T-cell (primary cell): ENCODE results near the gene ANO1. TPM values are rescaled to one million over a fixed set of nuclear protein-coding genes. Genes with fewer than 3 reads are reported as not detected.

Source experiments
- ATAC-seq, 4 experiments: fragments of 200-7000 bp in 3 of 4; fragments of 150-1000 bp in 1 of 4; cut with Tn5 transposase; replicated peaks in 1 of 4; 1 replicate in 3 of 4; 2 replicates in 1 of 4; pipeline ENCODE4 v1.10.0; 2021; ENCODE audit warnings: moderate library complexity in 3 of 4, mild to moderate bottlenecking in 2 of 4, moderate number of reproducible peaks in 1 of 4
- CTCF ChIA-PET, 2 donors: fragments of 300-600 bp; sonication (Branson Sonifier 250); formaldehyde crosslinking; loops; one replicate each; lab custom pipeline; 2022; ENCODE audit warnings: antibody characterized with exemption in 2 of 2; lab: Charles Lee
- POLR2A ChIA-PET, 2 donors: fragments of 300-600 bp; sonication (Branson Sonifier 250); formaldehyde crosslinking; loops; one replicate each; lab custom pipeline; 2022; ENCODE audit warnings: antibody characterized with exemption in 2 of 2; lab: Charles Lee
- DNase-seq, 35 experiments: peaks; one replicate each; pipeline versions ENCODE4 v3.0.0 to v3.0.0-alpha.2; 2013 to 2023
- H3K27ac ChIP-seq: one replicate; pipeline ENCODE4 v1.5.1; 2013; ENCODE audit warnings: low read length
- H3K27me3 ChIP-seq, 2 experiments: replicated peaks in 1 of 2; 1 replicate in 1 of 2; 2 replicates in 1 of 2; pipeline versions ENCODE4 v1.6.1 to v1.7.0; 2013; ENCODE audit warnings: low read length in 1 of 2, mixed read lengths in 1 of 2; ENCODE audit not compliant: control insufficient read depth in 2 of 2, insufficient read depth in 2 of 2; ENCODE audit errors: extremely low read depth in 1 of 2
- H3K36me3 ChIP-seq, 2 donors: 1 replicate in 1 of 2; 2 replicates in 1 of 2; pipeline versions ENCODE4 v1.6.1 to v1.7.0; 2013; ENCODE audit warnings: low read length in 1 of 2; ENCODE audit not compliant: control insufficient read depth in 2 of 2, insufficient read depth in 1 of 2; ENCODE audit errors: extremely low read depth in 1 of 2
- H3K4me1 ChIP-seq, 2 experiments: 1 replicate in 1 of 2; 2 replicates in 1 of 2; pipeline versions ENCODE4 v1.6.1 to v1.7.0; 2013; ENCODE audit warnings: low read length in 2 of 2, mixed read lengths in 1 of 2; ENCODE audit not compliant: insufficient read depth in 2 of 2, control insufficient read depth in 1 of 2; ENCODE audit errors: extremely low read depth in 1 of 2
- H3K4me3 ChIP-seq, 2 donors: 1 replicate in 1 of 2; 2 replicates in 1 of 2; pipeline versions ENCODE4 v1.5.1 to v1.7.0; 2013; ENCODE audit warnings: mild to moderate bottlenecking in 2 of 2, low read length in 1 of 2, moderate library complexity in 1 of 2; ENCODE audit not compliant: control insufficient read depth in 1 of 2; ENCODE audit errors: extremely low read depth in 1 of 2
- H3K9me3 ChIP-seq: 2 replicates; pipeline ENCODE4 v1.7.0; 2013
- H3K27ac Mint-ChIP-seq, 2 donors: one replicate each; pipeline ENCODE4 v1.8.0; 2020 to 2021; ENCODE audit warnings: mild to moderate bottlenecking in 2 of 2, mixed read lengths in 2 of 2
- H3K27me3 Mint-ChIP-seq, 2 donors: one replicate each; pipeline ENCODE4 v1.8.0; 2021 to 2022; ENCODE audit warnings: mixed read lengths in 2 of 2
- H3K36me3 Mint-ChIP-seq: one replicate; pipeline ENCODE4 v1.8.0; 2021; ENCODE audit warnings: mixed read lengths
- H3K4me1 Mint-ChIP-seq, 3 donors: one replicate each; pipeline ENCODE4 v1.8.0; 2020 to 2022; ENCODE audit warnings: mixed read lengths in 3 of 3, mild to moderate bottlenecking in 1 of 3
- H3K4me3 Mint-ChIP-seq, 3 donors: one replicate each; pipeline ENCODE4 v1.8.0; 2020 to 2022; ENCODE audit warnings: mild to moderate bottlenecking in 3 of 3, mixed read lengths in 3 of 3, moderate library complexity in 3 of 3
- H3K9me3 Mint-ChIP-seq, 3 donors: one replicate each; pipeline ENCODE4 v1.8.0; 2020 to 2022; ENCODE audit warnings: mixed read lengths in 3 of 3
- WGBS: methylation state at CpG from one replicate; pipeline ENCODE4 v1.1.5; 2013; ENCODE audit warnings: missing lambda C conversion rate; ENCODE audit not compliant: insufficient coverage; 5-methylcytosine and 5-hydroxymethylcytosine counted together
- total RNA-seq, 35 experiments: library from RNA in 6 of 35; stranded (reverse) in 6 of 35; fragments of 120-200 nt in 1 of 35; gene quantifications; one replicate each; pipeline versions ENCODE4 v1.2.1 to v1.2.4 and lab custom pipeline; 2013 to 2026

The ANO1 gene
- total RNA-seq, 5 donors from 2014 or later (not counting 1 experiment from before 2014, with no cell fraction given): 0.19 to 0.38 (median 0.33) TPM; not detected in 2

- H3K36me3 Mint-ChIP-seq: peaks cover 28% of the 10 kb centered on the region
- peak overlapping the region; percentile 95 to 97 for H3K27ac Mint-ChIP-seq
- H3K4me3 Mint-ChIP-seq: peak overlapping the region; percentile 88 to 97 (median 94)
- CTCF ChIA-PET: no interaction called here
- no peaks in the 10 kb centered on the region for H3K9me3 Mint-ChIP-seq
- Histone ChIP-seq H3K4me1 (peaks cover 15 to 52% of the 10 kb centered on the region in 2 experiments), H3K4me3 (peak overlapping the region; percentile 77 to 98), H3K27ac (peak overlapping the region; percentile 82), H3K36me3 (peaks cover 14 to 38% of the 10 kb centered on the region in 2 donors), H3K27me3 (peaks cover 2 to 5% of the 10 kb centered on the region in 2 experiments), H3K9me3 (no peaks in the 10 kb centered on the region)
- H3K4me1 Mint-ChIP-seq: peaks cover 52 to 57% (median 52%) of the 10 kb centered on the region in 3 donors
- ATAC-seq (peak; percentile 71 to 81 (median 76)), DNase-seq (peak; percentile 64 to 92 (median 80))
- WGBS: 7% methylated on average over 19 of the region's 30 CpGs
- POLR2A ChIA-PET: interaction anchor here in 1 of 2 donors (0.7 kb wide), 1 partner anchor 160 kb away, joined by 3 read pairs; no protein-coding TSS in a partner anchor
- no peaks in the 10 kb centered on the region for H3K27me3 Mint-ChIP-seq
Measured at GRCh38 chr11:70203751-70204465, 125.8 kb downstream of the ANO1 start.

- no peaks in the 10 kb centered on the region for H3K27me3 Mint-ChIP-seq
- WGBS: 17% methylated on average over 2 of the region's 4 CpGs
- CTCF ChIA-PET: interaction anchor here in 1 of 2 donors (0.5 kb wide), 1 partner anchor 7 kb away, joined by 4 read pairs; no protein-coding TSS in a partner anchor
- POLR2A ChIA-PET: interaction anchor here in 1 of 2 donors (0.7 kb wide), 1 partner anchor 160 kb away, joined by 3 read pairs; no protein-coding TSS in a partner anchor
- H3K27ac Mint-ChIP-seq: peak overlapping the region; percentile 95 to 97
- Histone ChIP-seq H3K27me3 (peaks cover 0 to 3% of the 10 kb centered on the region in 2 experiments), H3K9me3 (no peaks in the 10 kb centered on the region), H3K4me1 (peaks cover 15 to 53% of the 10 kb centered on the region in 2 experiments), H3K27ac (peak overlapping the region; percentile 82), H3K4me3 (peak overlapping the region; percentile 77 to 98), H3K36me3 (peaks cover 14 to 43% of the 10 kb centered on the region in 2 donors)
- peak overlapping the region; percentile 88 to 97 (median 94) for H3K4me3 Mint-ChIP-seq
- ATAC-seq (no peak), DNase-seq (no peak)
- H3K4me1 Mint-ChIP-seq: peaks cover 57 to 62% (median 57%) of the 10 kb centered on the region in 3 donors
- H3K36me3 Mint-ChIP-seq: peaks cover 34% of the 10 kb centered on the region
- H3K9me3 Mint-ChIP-seq: no peaks in the 10 kb centered on the region
Measured at GRCh38 chr11:70204466-70204799, 126.3 kb downstream of the ANO1 start.

GRCh38 chr11:70205049-70205725, 127.1 kb downstream of the ANO1 start:
- ChIA-PET CTCF (interaction anchor here in 1 of 2 donors (0.5 kb wide), 1 partner anchor 8 kb away, joined by 4 read pairs; no protein-coding TSS in a partner anchor), POLR2A (no interaction called here)
- Histone ChIP-seq H3K36me3 (peaks cover 14 to 45% of the 10 kb centered on the region in 2 donors), H3K9me3 (no peaks in the 10 kb centered on the region), H3K4me3 (no peak overlapping the region), H3K27me3 (peaks cover 0 to 3% of the 10 kb centered on the region in 2 experiments), H3K4me1 (peaks cover 15 to 53% of the 10 kb centered on the region in 2 experiments), H3K27ac (peak overlapping the region; percentile 7)
- H3K27ac Mint-ChIP-seq: peak overlapping the region; percentile 95 to 97
- no peaks in the 10 kb centered on the region for H3K9me3 Mint-ChIP-seq
- no peaks in the 10 kb centered on the region for H3K27me3 Mint-ChIP-seq
- H3K4me3 Mint-ChIP-seq: peak overlapping the region; percentile 88 to 97 (median 94)
- DNase-seq (no peak), ATAC-seq (no peak)
- H3K4me1 Mint-ChIP-seq: peaks cover 61 to 66% (median 63%) of the 10 kb centered on the region in 3 donors
- peaks cover 39% of the 10 kb centered on the region for H3K36me3 Mint-ChIP-seq
- 91% methylated on average over 8 of the region's 12 CpGs for WGBS

GRCh38 chr11:70205766-70206165, 127.6 kb downstream of the ANO1 start:
- peaks cover 63 to 67% (median 64%) of the 10 kb centered on the region in 3 donors for H3K4me1 Mint-ChIP-seq
- WGBS: 90% methylated on average over 2 of the region's 7 CpGs
- peak overlapping the region; percentile 88 to 97 (median 94) for H3K4me3 Mint-ChIP-seq
- no peaks in the 10 kb centered on the region for H3K27me3 Mint-ChIP-seq
- Histone ChIP-seq H3K4me1 (peaks cover 15 to 53% of the 10 kb centered on the region in 2 experiments), H3K4me3 (no peak overlapping the region), H3K27me3 (no peaks in the 10 kb centered on the region), H3K27ac (peak overlapping the region; percentile 7), H3K9me3 (no peaks in the 10 kb centered on the region), H3K36me3 (peaks cover 14 to 46% of the 10 kb centered on the region in 2 donors)
- peaks cover 40% of the 10 kb centered on the region for H3K36me3 Mint-ChIP-seq
- ATAC-seq (no peak), DNase-seq (peak in 1 of 35 experiments; percentile 5)
- ChIA-PET POLR2A (no interaction called here), CTCF (no interaction called here)
- H3K27ac Mint-ChIP-seq: peak overlapping the region; percentile 81 to 97
- no peaks in the 10 kb centered on the region for H3K9me3 Mint-ChIP-seq

GRCh38 chr11:70206226-70206981, 128.3 kb downstream of the ANO1 start:
- 98% methylated on average over 15 of the region's 22 CpGs for WGBS
- Histone ChIP-seq H3K27me3 (no peaks in the 10 kb centered on the region), H3K27ac (no peak overlapping the region), H3K9me3 (no peaks in the 10 kb centered on the region), H3K36me3 (peaks cover 14 to 46% of the 10 kb centered on the region in 2 donors), H3K4me3 (no peak overlapping the region), H3K4me1 (peaks cover 15 to 53% of the 10 kb centered on the region in 2 experiments)
- DNase-seq: no peak
- CTCF ChIA-PET: no interaction called here
- no peaks in the 10 kb centered on the region for H3K27me3 Mint-ChIP-seq
- POLR2A ChIA-PET: no interaction called here
- H3K36me3 Mint-ChIP-seq: peaks cover 40% of the 10 kb centered on the region
- H3K27ac Mint-ChIP-seq: peak overlapping the region; percentile 24 to 97
- H3K9me3 Mint-ChIP-seq: no peaks in the 10 kb centered on the region
- ATAC-seq: no peak
- H3K4me1 Mint-ChIP-seq: peaks cover 63 to 67% (median 64%) of the 10 kb centered on the region in 3 donors
- peak overlapping the region; percentile 88 to 97 (median 94) for H3K4me3 Mint-ChIP-seq
